SH-SY5Y (cell line): Measurements from ENCODE around the gene XPC.

Experiments
- GATA2 ChIP-seq: IDR thresholded peaks from 2 replicates; pipeline ENCODE4 v1.6.1; 2011; ENCODE audit warnings: mild to moderate bottlenecking, low read depth, low read length
- GATA3 ChIP-seq: IDR thresholded peaks from 2 replicates; pipeline ENCODE4 v1.6.1; 2011; ENCODE audit warnings: low read depth, mild to moderate bottlenecking, low read length, moderate library complexity

XPC gene

DNA sequence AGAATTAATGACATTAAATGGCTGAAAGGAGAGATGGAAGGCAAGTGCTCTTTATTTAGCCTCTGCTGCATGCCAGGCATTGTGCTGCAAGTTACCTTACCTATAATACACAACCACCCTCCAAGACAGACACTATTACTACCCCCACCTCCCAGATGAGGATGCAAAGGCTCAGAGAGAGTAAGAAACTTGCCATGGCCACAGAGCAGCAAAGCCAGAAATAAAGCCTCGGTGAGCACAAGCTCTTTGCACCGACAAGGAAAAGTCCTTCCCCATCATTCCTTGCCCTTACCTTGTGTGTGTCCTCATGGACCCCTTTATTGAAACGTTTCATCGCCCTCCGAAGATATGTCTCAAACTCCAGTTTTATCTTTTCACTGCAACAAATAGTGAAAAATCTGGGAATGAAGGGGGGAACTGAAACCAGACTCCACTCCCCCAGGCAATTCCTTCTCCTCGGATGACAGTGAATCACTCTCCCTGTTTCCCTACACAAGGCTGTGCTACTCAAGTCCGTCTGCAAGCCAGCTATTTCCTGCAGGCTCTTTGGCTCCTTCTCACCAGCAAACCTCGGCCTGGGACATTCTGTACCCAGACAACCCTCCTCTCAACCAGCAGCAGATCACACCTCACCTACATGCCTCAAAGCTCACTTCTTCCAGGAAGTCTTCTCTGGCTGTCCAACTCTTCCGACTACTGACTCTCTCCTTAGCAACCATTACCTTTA, 11.4 kb downstream of the XPC start:
- no peak for TF ChIP-seq GATA3
- TF ChIP-seq GATA2 = no peak

DNA sequence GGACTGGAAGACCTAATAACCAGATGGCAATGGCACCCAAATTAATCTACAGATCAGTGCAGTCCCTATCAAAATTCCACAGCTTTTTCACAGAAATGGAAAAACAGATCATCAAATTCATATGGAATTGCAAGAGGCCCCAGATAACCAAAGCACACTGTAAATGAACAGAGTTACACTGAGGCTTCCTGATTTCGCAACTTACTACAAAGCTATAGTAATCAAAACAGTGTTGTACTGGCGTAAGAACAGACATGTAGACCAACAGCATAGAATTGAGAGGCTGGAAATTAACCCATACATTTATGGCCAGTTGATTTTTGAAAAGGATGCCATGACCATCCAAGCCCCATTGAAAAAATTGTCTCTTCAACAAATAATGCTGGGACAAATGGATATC, 16.2 kb downstream of the XPC start:
- TF ChIP-seq GATA2 (no peak), GATA3 (no peak)

DNA sequence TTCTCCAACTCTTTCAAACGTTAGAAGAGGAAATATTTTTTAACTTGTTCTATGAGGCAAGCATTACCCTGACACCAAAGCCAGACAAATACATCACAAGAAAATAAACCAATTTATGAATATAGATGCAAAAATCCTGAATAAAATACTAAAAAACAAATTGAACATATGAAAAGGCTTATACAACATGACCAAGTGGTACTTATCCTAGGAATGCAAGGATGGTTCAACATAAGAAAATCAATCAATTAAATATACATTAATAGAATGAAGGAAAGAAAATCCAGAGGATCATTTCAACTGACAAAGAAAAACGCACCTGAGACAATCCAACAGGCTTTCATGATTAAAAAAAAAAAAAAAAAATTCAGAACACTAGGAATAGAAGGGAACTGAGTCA, 17.1 kb downstream of the XPC start:
- TF ChIP-seq GATA3 (no peak), GATA2 (no peak)

DNA sequence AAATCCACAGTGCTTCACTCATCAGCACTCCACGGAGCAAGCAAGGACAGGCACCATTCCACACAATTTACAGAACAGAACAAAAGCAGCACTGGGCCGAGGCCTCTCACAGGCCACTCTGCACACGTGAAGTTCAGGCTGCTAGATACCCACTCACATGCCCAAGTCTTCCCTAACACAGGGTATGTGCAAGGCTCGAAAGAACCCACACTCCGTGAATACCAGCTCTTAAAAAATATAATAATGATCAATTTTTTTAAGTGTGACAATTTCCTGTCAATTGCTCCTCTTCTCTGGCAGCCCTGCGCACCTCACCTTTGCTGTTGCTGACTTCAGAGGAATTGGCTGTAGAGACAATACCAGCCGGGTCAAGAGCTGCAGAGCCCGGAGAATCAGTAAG, 19.0 kb downstream of the XPC start:
- no peak for TF ChIP-seq GATA2
- TF ChIP-seq GATA3 = no peak

DNA sequence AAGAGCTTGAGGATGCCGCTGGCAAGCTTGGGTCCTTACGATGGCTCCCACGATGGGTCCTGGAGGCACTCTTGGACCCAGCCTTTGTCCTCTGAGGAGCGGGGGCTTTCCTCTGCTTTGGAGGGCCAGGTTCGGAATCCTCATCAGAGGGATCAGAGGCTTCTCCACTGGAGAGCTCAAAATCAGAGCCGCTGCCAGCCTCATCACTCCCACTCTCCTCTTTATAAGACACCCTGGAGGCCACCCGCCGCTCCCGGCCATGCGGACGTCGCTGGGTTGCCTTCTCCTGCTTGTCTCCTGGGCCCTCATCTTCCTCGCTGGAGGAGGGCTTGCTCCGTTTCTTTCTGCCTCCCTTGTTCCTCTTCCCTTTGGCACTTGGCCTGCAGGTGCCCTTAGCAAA, 20.0 kb downstream of the XPC start:
- TF ChIP-seq GATA2 (no peak), GATA3 (no peak)

DNA sequence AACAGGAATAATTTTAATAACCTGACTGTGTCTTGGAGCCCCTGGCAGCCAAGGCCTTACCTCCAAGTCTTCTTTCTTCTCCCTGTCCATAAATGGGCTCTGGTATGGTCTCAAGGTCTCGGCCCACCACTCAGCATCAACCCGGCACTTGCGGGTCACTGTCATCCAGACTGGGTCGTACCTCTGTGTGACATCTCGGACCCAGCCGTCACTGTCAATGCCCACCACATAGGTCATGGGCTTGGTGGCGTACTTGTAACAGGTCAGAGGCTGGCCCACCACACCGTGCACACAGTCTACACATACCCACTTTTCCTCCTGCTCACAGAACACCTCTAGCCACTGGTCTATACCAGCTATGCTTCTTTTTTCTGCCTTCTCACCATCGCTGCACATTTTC, 20.4 kb downstream of the XPC start:
- TF ChIP-seq GATA3 = no peak
- TF ChIP-seq GATA2 = no peak

DNA sequence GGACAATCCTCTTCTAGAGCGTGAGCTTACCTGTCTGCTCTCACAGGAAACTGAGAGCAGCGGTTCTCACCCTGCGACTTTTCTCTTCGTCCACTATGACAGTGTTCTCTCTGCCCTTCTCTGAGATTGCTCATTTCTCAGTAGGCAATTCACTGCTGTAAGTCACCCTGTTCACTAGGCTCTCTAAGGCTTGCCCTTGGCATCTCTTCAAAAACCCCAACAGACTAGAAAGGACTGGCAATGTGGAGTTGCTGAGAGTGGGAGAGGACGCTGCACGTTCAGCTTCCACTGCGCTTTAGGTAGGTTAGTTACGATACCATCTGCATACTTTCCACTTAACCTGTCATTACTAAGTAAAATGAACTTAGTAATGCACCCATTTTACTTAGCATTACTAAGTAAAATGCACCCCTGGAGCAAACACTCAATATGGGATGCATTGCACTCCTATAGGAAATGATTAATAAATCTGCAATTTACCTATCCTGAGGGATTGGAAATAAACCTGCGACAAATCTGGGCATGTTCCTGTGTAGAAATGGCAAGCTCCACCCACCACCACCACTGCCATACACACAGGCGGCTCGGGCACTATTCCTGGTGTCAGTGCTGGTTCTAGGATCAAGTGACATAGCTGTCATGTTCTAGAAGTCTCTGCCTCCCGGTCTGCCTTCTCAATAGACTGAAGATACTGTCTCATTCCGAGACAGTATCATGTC, 21.4 kb downstream of the XPC start:
- no peak for TF ChIP-seq GATA3
- no peak for TF ChIP-seq GATA2

DNA sequence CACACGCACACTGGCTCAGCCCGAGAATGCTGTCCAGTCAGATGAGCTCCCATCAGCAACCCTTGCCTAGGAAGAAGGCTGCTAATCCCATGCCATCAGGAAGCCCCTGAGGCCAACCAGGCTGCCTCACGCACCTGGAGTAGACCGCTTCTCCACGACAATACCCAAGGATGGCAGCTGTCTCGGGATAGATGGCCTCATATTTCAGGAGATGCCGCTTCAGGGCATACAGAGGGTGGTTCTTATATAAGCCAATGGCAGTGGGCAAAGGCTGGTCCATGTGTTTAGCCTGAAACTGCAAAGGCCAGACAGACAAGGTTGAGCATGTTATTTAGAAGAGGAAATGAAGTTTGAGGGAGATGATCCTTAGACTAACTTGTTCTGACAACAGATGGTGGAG, 22.2 kb downstream of the XPC start:
- TF ChIP-seq GATA2 (no peak), GATA3 (no peak)

DNA sequence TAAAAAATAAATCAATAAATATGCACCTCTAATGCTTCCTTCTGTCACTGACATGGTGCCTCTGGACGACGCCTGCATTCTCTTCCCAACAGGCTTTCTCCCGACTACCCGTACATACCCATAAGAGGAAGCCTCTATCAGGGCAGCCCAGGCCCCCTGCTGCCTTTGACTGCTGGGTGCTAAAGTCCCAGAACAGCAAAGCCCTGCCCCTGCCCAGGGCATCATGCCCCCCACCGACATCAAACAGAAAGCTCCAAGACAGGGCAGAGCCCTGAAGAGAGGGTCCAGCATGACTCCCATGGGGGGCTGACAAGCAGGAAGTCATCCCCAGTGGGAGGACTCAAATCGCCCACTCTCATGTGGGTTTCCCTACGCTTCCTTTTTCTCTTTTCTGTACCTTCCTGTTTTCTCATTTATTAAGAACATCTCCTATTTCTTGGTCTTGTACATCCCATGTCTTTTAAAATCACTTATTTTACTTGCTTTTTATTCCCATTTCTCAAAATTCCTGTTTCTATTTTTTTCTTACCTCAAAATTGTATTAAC, 23.4 kb downstream of the XPC start:
- TF ChIP-seq GATA3 (no peak), GATA2 (no peak)

DNA sequence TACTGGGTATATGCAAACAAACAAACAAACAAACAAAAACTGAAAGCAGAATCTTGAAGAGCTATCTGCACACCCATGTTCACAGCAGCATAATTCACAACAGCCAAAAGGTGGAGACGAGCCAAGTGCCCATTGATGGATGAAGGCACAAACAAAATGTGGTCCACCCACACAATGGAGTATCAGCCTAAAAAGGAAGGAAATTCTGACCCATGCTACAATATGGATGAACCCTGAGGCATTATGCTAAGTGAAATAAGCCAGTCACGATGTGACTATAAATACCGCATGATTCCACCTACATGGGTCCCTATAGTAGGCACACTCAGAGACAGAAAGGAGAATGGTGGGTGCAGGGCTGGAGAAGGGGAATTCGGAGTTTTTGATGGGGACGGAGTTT, 24.1 kb downstream of the XPC start:
- TF ChIP-seq GATA2 (no peak), GATA3 (no peak)

DNA sequence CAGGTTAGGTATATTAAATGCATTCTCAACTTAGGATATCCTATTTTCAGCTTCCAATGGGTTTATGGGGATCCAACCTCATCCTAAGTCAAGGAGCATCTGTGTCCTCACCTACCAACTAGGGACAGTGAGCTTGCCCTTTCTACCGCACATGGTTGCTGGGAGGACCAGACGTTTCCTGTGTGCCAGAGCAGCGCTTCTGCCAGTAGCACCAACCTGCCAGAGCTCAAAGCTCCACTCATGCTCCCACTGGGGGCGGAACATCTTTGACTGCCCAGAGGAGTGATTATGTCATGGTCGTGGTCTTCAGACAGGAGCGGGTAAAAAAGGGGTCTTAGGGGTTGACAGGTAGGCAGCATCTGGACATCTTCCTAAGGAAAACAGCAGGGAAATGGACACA, 24.7 kb downstream of the XPC start:
- TF ChIP-seq GATA3 = no peak
- TF ChIP-seq GATA2 = no peak

DNA sequence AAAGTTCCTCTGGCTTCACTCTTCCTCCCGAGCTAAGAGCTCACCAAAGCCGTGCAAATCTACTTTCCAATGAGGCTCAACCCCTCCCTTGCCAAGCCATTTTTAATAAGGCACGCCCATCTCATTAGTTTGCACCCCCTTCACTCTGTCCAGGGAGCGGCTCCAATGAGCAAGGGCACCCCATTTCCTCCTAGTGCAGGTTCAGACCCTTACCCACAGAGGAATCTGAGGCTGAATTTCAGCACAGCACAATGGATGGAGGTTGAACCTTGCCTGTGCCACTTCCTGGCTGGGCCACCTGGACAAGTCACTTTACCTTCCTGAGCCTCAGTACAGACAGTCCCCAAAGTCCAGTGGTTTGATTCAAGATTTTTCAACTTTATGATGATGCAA, 25.4 kb downstream of the XPC start:
- no peak for TF ChIP-seq GATA3

DNA sequence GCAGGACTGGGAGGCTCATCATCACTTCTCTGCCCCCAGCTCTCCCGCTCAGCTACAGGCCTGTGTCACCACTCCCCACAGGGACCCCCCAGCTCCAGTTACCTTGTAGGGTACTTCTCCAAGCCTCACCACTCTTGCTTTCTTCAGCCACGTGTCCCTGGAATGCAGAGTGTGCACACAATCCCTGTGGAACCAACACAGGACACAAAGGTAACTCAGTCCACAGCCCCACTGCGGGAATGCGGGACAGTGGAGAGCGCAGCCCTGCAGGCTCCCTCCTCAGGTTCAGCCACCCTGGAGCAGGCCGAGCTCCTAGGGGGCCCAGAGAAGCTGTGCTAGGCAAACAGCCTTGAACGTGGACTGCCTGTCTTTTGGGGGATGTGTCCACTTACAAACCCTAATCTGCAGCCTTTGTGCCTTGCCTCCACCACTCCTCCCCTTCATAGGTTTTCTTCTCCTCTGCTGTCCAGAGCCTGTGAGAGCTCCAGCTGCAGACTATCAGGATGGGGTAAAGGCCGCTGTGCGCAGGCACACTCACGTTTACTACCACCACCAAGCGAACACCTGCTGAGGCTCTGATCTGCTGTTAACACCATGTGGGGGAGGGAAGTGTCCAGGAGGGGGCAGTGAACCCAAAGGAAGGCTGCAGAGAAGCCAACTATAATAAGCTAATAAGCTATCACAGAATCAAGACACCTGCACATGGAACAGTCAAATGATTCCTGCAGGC, 26.0 kb downstream of the XPC start:
- TF ChIP-seq GATA2 = no peak
- TF ChIP-seq GATA3 = no peak

DNA sequence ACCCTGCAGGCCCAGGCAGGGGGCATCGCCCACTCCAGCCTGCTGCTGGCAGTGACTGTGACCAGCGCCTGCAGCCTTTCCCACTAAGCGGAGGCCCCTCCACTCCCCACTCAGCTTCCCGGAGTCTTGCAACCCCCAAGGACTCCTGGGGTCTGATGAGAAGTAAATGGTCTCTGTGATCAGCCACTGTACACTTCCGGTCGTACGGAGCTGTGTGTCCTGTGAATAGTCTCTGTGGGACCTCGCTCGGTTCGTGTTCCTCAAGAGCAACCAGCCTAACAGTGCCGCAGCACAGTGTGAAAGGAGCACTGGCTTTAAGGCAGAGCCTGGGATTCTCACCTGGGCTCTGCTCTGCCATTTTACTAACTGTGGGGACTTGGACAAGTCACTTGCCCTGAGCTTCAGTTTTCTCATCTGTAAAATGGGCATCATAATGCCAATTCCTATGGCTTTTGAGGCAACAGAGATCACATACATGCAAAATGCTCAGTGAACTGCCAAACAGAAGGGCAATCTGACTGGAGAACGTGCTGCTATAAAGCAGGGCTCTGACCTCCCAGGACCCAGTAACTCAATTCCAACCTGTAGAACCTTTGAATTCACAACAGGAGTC, 26.8 kb downstream of the XPC start:
- no peak for TF ChIP-seq GATA2
